ENCODE results near the gene SHISA6.

Gene SHISA6

GRCh38 chr17:11486868-11487310 lies 245.9 kb downstream of the SHISA6 start:
- no peak overlapping the region for H3K4me3 ChIP-seq (ENCODE audit: low read length)
- DNase-seq (ENCODE audit: low read depth) = no peak
- TF ChIP-seq CTCF (conservative IDR thresholded peaks at IDR 0.05; ENCODE audit: low read depth, low read length) = no peak

GRCh38 chr17:11487469-11487868 lies 246.5 kb downstream of the SHISA6 start:
- TF ChIP-seq CTCF (conservative IDR thresholded peaks at IDR 0.05; ENCODE audit: low read depth, low read length) = no peak
- no peak overlapping the region for H3K4me3 ChIP-seq (ENCODE audit: low read length)
- no peak for DNase-seq (ENCODE audit: low read depth)

- DNase-seq (ENCODE audit: low read depth) = no peak
- no peak overlapping the region for H3K4me3 ChIP-seq (ENCODE audit: low read length)
- TF ChIP-seq CTCF (conservative IDR thresholded peaks at IDR 0.05; ENCODE audit: low read depth, low read length) = no peak
Observed at GRCh38 chr17:11488407-11488806, 247.4 kb downstream of the SHISA6 start.

GRCh38 chr17:11490171-11490755 lies 249.2 kb downstream of the SHISA6 start:
- no peak overlapping the region for H3K4me3 ChIP-seq (ENCODE audit: low read length)
- no peak for TF ChIP-seq CTCF (conservative IDR thresholded peaks at IDR 0.05; ENCODE audit: low read depth, low read length)
- no peak for DNase-seq (ENCODE audit: low read depth)

- TF ChIP-seq CTCF (conservative IDR thresholded peaks at IDR 0.05; ENCODE audit: low read depth, low read length) = no peak
- H3K4me3 ChIP-seq (ENCODE audit: low read length) = no peak overlapping the region
- no peak for DNase-seq (ENCODE audit: low read depth)
Observed at GRCh38 chr17:11492511-11492910, 251.5 kb downstream of the SHISA6 start.

- H3K4me3 ChIP-seq (ENCODE audit: low read length) = no peak overlapping the region
- DNase-seq (ENCODE audit: low read depth) = no peak
- no peak for TF ChIP-seq CTCF (conservative IDR thresholded peaks at IDR 0.05; ENCODE audit: low read depth, low read length)
Observed at GRCh38 chr17:11493936-11494335, 252.9 kb downstream of the SHISA6 start.

GRCh38 chr17:11495613-11496012 lies 254.6 kb downstream of the SHISA6 start:
- TF ChIP-seq CTCF (conservative IDR thresholded peaks at IDR 0.05; ENCODE audit: low read depth, low read length) = no peak
- DNase-seq (ENCODE audit: low read depth) = no peak
- H3K4me3 ChIP-seq (ENCODE audit: low read length) = no peak overlapping the region
